ENCODE data around the gene RPS6KL1. TPM values are rescaled to one million over a fixed set of nuclear protein-coding genes. Genes with fewer than 3 reads are reported as not detected.

RPS6KL1 gene
- total and polyA plus RNA-seq, 11 donors, result 8.3 to 26.8 (median 17.8) TPM

GRCh38 chr14:74947353-74948227 lies 24.5 kb upstream of the RPS6KL1 start:
- DNase-seq, result no peak
- peak overlapping the region in 5 of 12 donors; percentile 6 to 48 (median 47) for H3K27ac ChIP-seq
- no peaks in the 10 kb centered on the region for H3K27me3 ChIP-seq
- 87 to 90% (median 89%) methylated on average over 12 to 13 of the region's 13 CpGs for WGBS, 4 donors
- no peak for TF ChIP-seq POLR2A (IDR thresholded peaks at IDR 0.05)
- TF ChIP-seq, protein P1, sequence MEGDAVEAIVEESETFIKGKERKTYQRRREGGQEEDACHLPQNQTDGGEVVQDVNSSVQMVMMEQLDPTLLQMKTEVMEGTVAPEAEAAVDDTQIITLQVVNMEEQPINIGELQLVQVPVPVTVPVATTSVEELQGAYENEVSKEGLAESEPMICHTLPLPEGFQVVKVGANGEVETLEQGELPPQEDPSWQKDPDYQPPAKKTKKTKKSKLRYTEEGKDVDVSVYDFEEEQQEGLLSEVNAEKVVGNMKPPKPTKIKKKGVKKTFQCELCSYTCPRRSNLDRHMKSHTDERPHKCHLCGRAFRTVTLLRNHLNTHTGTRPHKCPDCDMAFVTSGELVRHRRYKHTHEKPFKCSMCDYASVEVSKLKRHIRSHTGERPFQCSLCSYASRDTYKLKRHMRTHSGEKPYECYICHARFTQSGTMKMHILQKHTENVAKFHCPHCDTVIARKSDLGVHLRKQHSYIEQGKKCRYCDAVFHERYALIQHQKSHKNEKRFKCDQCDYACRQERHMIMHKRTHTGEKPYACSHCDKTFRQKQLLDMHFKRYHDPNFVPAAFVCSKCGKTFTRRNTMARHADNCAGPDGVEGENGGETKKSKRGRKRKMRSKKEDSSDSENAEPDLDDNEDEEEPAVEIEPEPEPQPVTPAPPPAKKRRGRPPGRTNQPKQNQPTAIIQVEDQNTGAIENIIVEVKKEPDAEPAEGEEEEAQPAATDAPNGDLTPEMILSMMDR (IDR thresholded peaks at IDR 0.05), result no peak
- H3K9me3 ChIP-seq, result no peaks in the 10 kb centered on the region
- intact Hi-C loops (cut with DNase I), result loop anchor here (2.0 to 10.0 kb wide), 11 partner anchors 33 to 141 kb away; partner anchors contain the start of genes EIF2B2 (in 4 of the 10), ZC2HC1C (in 2 of the 10) and ACYP1 (in 1 of the 10)
- peaks cover 0 to 55% (median 28%) of the 10 kb centered on the region in 12 donors for H3K4me1 ChIP-seq
- ATAC-seq, result no peak
- H3K36me3 ChIP-seq, result peaks cover 0 to 43% (median 30%) of the 10 kb centered on the region in 9 donors
- no peak overlapping the region for H3K4me3 ChIP-seq

DNA sequence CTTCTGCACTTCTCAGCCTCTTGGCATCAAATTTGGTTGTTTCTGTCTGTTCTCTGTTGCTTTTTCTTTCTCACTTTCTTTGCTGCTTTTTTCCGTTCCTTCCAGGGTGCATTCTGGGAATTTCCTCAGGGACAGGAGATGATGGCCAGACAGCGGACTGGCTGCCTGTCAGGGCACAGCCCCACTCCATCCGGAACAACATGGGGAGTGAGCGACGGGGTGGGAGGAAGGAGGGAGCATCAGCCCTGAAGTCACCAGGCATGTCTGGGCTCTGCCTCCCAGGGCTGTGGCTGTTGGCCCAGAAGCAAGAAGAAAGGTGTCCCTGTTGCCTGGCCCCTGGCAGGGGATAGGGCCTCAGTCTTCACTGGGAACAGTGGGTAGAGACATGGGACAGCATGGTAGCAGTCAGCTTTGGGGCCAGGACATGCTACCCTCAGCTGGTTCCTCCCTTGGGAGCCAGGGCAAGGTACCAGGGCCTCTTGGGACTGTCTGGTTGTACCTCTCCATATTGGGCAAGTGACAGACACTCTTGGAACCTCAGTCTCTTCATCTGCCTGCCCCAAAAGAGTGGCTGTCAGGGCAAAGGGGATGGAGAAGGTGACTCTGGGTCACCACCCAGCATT lies 23.7 kb upstream of the RPS6KL1 start:
- DNase-seq (peak in 3 of 5 donors; percentile 46 to 52 (median 47)), ATAC-seq (peak; percentile 47 to 59 (median 50))
- Histone ChIP-seq H3K4me1 (peaks cover 0 to 55% (median 33%) of the 10 kb centered on the region in 12 donors), H3K36me3 (peaks cover 0 to 48% (median 30%) of the 10 kb centered on the region in 9 donors), H3K27ac (peak overlapping the region in 7 of 12 donors; percentile 30 to 48 (median 40)), H3K4me3 (peak overlapping the region in 1 of 12 donors; percentile 18), H3K27me3 (no peaks in the 10 kb centered on the region), H3K9me3 (no peaks in the 10 kb centered on the region)
- intact Hi-C loops (cut with DNase I), result loop anchor here (1.0 to 10.0 kb wide), 13 partner anchors 32 to 142 kb away; partner anchors contain the start of genes EIF2B2 (in 5 of the 10), ZC2HC1C (in 2 of the 10) and ACYP1 (in 1 of the 10)
- TF ChIP-seq POLR2A (IDR thresholded peaks at IDR 0.05), result no peak
- TF ChIP-seq, protein P1 (IDR thresholded peaks at IDR 0.05), result peak in 3 of 12 donors; percentile 3 to 45 (median 10)
- WGBS, 4 donors, result 17 to 22% (median 18%) methylated on average over 5 of the region's 5 CpGs

GRCh38 chr14:74945852-74946658 lies 23.0 kb upstream of the RPS6KL1 start:
- intact Hi-C loops (cut with DNase I), result loop anchor here (1.0 to 10.0 kb wide), 13 partner anchors 31 to 143 kb away; partner anchors contain the start of genes EIF2B2 (in 5 of the 10), ZC2HC1C (in 2 of the 10) and ACYP1 (in 1 of the 10)
- WGBS, 4 donors, result 42 to 46% (median 43%) methylated on average over 14 to 17 of the region's 17 CpGs
- Histone ChIP-seq H3K27ac (peak overlapping the region in 7 of 12 donors; percentile 31 to 48 (median 37)), H3K4me3 (peak overlapping the region in 1 of 12 donors; percentile 18), H3K36me3 (peaks cover 0 to 48% (median 30%) of the 10 kb centered on the region in 9 donors), H3K4me1 (peaks cover 0 to 55% (median 34%) of the 10 kb centered on the region in 12 donors), H3K27me3 (no peaks in the 10 kb centered on the region), H3K9me3 (no peaks in the 10 kb centered on the region)
- DNase-seq, result peak; percentile 75 to 88 (median 80)
- peak; percentile 74 to 83 (median 80) for ATAC-seq
- TF ChIP-seq POLR2A (IDR thresholded peaks at IDR 0.05), result no peak
- TF ChIP-seq, protein P1 (IDR thresholded peaks at IDR 0.05), result peak; percentile 87 to 96 (median 94)

Data from heart left ventricle (tissue), 16 donors.